Cardiac fibroblast (primary cell): ENCODE data around the gene ADAMTSL5.

Source experiments
- DNase-seq, 2 donors: peaks; one replicate each; pipeline versions ENCODE4 v3.0.0 to v3.0.0-alpha.2; 2010; ENCODE audit warnings: low read depth in 2 of 2
- H3K4me3 ChIP-seq, 2 donors: replicated peaks in 1 of 2; 1 replicate in 1 of 2; 2 replicates in 1 of 2; pipeline ENCODE4 v1.5.1; 2011; ENCODE audit warnings: low read depth in 2 of 2, low read length in 2 of 2, mild to moderate bottlenecking in 2 of 2, moderate library complexity in 1 of 2
- TF ChIP-seq, protein P1 (sequence below): IDR thresholded peaks from one replicate; pipeline ENCODE4 v1.5.1; 2011; ENCODE audit warnings: low read depth, mild to moderate bottlenecking, low read length, inconsistent platforms

ADAMTSL5 gene

DNA sequence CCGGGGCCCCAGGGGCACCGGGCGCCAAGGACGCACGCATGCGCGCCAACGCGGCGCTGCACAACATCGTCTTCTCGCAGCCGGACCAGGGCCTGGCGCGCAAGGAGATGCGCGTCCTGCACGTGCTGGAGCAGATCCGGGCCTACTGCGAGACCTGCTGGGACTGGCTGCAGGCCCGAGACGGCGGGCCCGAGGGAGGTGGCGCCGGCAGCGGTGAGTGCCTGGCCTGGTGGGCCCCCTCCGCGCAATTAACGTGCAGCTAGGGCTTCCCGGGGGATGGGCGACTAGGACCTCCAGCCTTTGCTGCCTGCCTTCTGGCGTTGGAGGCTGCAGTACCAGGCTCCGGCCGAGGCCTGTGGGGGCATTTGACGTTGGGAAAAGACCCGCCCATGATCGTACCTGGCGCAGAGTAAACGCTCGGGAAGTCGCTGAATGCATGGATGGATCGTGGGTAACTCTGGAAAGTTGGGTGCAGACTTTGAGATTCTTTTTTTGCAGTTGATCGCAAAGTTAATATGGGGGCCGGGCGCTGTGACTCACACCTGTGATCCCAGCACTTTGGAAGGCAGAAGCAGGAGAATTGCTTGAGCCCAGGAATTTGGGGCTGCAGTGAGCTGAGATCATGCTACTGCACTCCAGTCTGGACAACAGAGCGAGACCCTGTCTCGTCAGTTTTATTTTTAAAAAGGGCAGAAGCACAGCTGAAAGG lies 55.6 kb downstream of the ADAMTSL5 start:
- no peak overlapping the region for H3K4me3 ChIP-seq
- DNase-seq: no peak
- TF ChIP-seq, protein P1, sequence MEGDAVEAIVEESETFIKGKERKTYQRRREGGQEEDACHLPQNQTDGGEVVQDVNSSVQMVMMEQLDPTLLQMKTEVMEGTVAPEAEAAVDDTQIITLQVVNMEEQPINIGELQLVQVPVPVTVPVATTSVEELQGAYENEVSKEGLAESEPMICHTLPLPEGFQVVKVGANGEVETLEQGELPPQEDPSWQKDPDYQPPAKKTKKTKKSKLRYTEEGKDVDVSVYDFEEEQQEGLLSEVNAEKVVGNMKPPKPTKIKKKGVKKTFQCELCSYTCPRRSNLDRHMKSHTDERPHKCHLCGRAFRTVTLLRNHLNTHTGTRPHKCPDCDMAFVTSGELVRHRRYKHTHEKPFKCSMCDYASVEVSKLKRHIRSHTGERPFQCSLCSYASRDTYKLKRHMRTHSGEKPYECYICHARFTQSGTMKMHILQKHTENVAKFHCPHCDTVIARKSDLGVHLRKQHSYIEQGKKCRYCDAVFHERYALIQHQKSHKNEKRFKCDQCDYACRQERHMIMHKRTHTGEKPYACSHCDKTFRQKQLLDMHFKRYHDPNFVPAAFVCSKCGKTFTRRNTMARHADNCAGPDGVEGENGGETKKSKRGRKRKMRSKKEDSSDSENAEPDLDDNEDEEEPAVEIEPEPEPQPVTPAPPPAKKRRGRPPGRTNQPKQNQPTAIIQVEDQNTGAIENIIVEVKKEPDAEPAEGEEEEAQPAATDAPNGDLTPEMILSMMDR: no peak

DNA sequence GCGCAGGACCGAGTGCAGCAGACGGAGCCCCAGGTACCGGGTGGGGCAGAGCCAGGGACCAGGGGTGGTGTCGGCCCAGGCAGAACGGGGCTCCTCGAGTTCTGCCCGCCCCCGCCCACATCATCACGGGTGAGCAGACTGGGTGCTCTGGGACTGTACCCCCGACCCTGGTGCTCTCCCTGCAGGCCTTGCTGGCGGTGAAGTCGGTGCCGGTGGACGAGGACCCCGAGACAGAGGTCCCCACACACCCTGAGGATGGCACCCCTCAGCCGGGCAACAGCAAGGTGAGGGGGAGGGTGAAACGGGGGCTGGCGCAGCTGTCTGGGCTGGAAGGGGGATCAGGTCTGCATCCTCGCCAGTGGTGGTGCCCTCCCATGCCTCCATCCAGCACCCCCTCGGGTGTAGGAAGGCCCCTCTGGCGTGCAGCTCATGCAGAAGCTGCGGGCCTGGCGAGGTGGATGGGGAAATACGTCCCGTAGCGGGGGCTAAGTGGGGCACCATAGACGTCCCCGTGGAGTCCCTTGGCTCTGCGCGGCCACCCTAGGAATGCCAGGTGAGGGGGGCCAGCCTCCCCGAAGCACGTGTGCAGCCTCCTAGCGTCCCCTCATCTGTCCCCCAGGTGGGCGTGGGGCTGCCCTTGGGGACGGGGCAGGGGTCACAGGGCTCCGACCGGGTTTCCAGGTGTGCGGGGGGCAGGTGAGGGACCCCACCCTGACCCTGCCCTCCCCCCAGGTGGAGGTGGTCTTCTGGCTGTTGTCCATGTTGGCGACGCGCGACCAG lies 56.5 kb downstream of the ADAMTSL5 start:
- DNase-seq: no peak
- no peak overlapping the region for H3K4me3 ChIP-seq
- TF ChIP-seq, protein P1: no peak

DNA sequence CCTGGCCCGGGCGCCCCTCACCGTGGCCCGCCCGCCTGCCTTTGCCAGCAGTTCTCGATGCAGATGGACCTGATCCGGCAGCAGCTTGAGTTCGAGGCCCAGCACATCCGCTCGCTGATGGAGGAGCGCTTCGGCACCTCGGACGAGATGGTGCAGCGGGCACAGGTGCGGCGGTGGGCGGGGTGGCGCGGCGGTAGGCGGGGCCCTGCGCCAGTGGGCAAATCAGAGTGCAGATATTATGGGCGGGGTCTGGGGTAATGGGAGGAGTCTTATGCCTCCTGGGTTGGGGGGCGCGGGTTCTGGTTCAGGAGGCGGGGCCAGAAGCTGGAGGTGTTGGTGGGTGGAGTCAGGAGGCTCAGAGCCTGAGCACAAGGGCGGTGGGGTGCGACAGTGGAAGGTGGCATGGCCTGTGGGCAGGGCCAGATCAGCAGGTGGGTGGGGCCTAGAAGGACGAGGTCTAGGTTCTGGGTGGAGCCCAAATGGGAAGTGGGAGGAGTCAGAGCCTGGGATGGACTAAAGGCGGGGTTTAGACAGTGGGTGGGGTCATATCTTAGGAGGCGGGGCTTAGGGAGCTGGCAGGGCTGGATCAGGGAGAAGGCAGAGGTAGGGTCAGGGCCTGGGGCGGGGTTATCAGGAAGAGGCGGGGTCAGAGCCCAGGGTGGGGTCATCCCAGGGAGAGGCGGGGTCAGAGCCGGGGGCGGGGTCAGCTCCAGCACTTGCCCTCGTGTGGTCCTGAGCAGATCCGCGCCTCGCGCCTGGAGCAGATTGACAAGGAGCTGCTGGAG lies 57.3 kb downstream of the ADAMTSL5 start:
- TF ChIP-seq, protein P1: no peak
- no peak overlapping the region for H3K4me3 ChIP-seq
- DNase-seq: peak; percentile 63 to 77
